Coronary artery (tissue), 2 donors: ENCODE results near the gene ADH1C.

Experiments
- DNase-seq: peaks from one replicate; pipeline ENCODE4 v3.0.0-alpha.2; 2017; ENCODE audit warnings: low spot score
- H3K27ac ChIP-seq, 2 donors: fragments of 200-600 bp; sonication (generic); one replicate each; pipeline ENCODE4 v1.5.1; 2016 to 2019
- H3K4me3 ChIP-seq: fragments of 200-600 bp; sonication (generic); 2 replicates; pipeline ENCODE4 v1.5.1; 2016; ENCODE audit warnings: mild to moderate bottlenecking, moderate library complexity
- CTCF ChIP-seq: fragments of 200-600 bp; sonication (generic); IDR thresholded peaks from one replicate; pipeline ENCODE4 v1.5.1; 2019; ENCODE audit warnings: antibody characterized with exemption

ADH1C gene

GRCh38 chr4:99315839-99316238, 36.7 kb downstream of the ADH1C start:
- peak overlapping the region in 1 of 2 donors; percentile 37 for H3K27ac ChIP-seq
- peak overlapping the region; percentile 49 for H3K4me3 ChIP-seq

GRCh38 chr4:99314211-99314610, 38.3 kb downstream of the ADH1C start:
- no peak for DNase-seq
- no peak for TF ChIP-seq CTCF
- Histone ChIP-seq H3K4me3 (peak overlapping the region; percentile 37), H3K27ac (peak overlapping the region in 1 of 2 donors; percentile 18)

More at GRCh38 chr4:99315839-99316238, 36.7 kb downstream of the ADH1C start:
- no peak for DNase-seq
- no peak for TF ChIP-seq CTCF

GRCh38 chr4:99310389-99310788, 42.2 kb downstream of the ADH1C start:
- DNase-seq = no peak
- Histone ChIP-seq H3K4me3 (no peak overlapping the region), H3K27ac (no peak overlapping the region)
- TF ChIP-seq CTCF = no peak

- no peak for DNase-seq
- Histone ChIP-seq H3K27ac (no peak overlapping the region), H3K4me3 (no peak overlapping the region)
- TF ChIP-seq CTCF = no peak
Measured at GRCh38 chr4:99305638-99306400, 46.7 kb downstream of the ADH1C start.

- DNase-seq = no peak
- no peak for TF ChIP-seq CTCF
- Histone ChIP-seq H3K4me3 (no peak overlapping the region), H3K27ac (peak overlapping the region; percentile 67 to 83)
Measured at GRCh38 chr4:99301376-99302164, 51.0 kb downstream of the ADH1C start.

- peak; percentile 86 for DNase-seq
- Histone ChIP-seq H3K4me3 (no peak overlapping the region), H3K27ac (peak overlapping the region; percentile 67 to 83)
- no peak for TF ChIP-seq CTCF
Measured at GRCh38 chr4:99300934-99301333, 51.6 kb downstream of the ADH1C start.

GRCh38 chr4:99293357-99293756, 59.2 kb downstream of the ADH1C start:
- DNase-seq = no peak
- H3K4me3 ChIP-seq = no peak overlapping the region
- H3K27ac ChIP-seq = no peak overlapping the region
- TF ChIP-seq CTCF = no peak
